UCSD-AML1 (cell line): ENCODE measurements around the gene CMTM6.
"Not testable (repeated sequence)": the region's sequence is repeated elsewhere in the genome, so short reads cannot be mapped to it uniquely, and the experiment has no call there.

ENCODE experiments used
- DNase-seq: peaks from one replicate; lab custom pipeline; 2025; ENCODE audit not compliant: unreplicated experiment; lab: John Stamatoyannopoulos, UW

Gene CMTM6

GRCh38 chr3:32500231-32500630 is 2.4 kb downstream of the CMTM6 start:
- DNase-seq: no peak

- DNase-seq: no peak
Measured at GRCh38 chr3:32499585-32499984, 3.1 kb downstream of the CMTM6 start.

GRCh38 chr3:32498992-32499391 is 3.7 kb downstream of the CMTM6 start:
- no peak for DNase-seq

GRCh38 chr3:32498252-32498651 is 4.4 kb downstream of the CMTM6 start:
- no peak for DNase-seq

- no peak for DNase-seq
Measured at GRCh38 chr3:32495609-32496008, 7.0 kb downstream of the CMTM6 start.

GRCh38 chr3:32495085-32495484 is 7.6 kb downstream of the CMTM6 start:
- no peak for DNase-seq

GRCh38 chr3:32493437-32494414 is 8.9 kb downstream of the CMTM6 start:
- DNase-seq: no peak

- no peak for DNase-seq
Measured at GRCh38 chr3:32492684-32493436, 9.8 kb downstream of the CMTM6 start.

GRCh38 chr3:32488474-32489008 is 14.1 kb downstream of the CMTM6 start:
- DNase-seq: no peak

- no peak for DNase-seq
Measured at GRCh38 chr3:32487781-32488473, 14.7 kb downstream of the CMTM6 start.

GRCh38 chr3:32484436-32484835 is 18.2 kb downstream of the CMTM6 start:
- no peak for DNase-seq

GRCh38 chr3:32483772-32484171 is 18.9 kb downstream of the CMTM6 start:
- no peak for DNase-seq

GRCh38 chr3:32482693-32483092 is 20.0 kb downstream of the CMTM6 start:
- no peak for DNase-seq

GRCh38 chr3:32481791-32482631 is 20.6 kb downstream of the CMTM6 start:
- no peak for DNase-seq

GRCh38 chr3:32480604-32481003 is 22.0 kb downstream of the CMTM6 start:
- no peak for DNase-seq

GRCh38 chr3:32474201-32474600 is 28.5 kb downstream of the CMTM6 start:
- DNase-seq: no peak

GRCh38 chr3:32472151-32472550 is 30.5 kb downstream of the CMTM6 start:
- not testable (repeated sequence) for DNase-seq

GRCh38 chr3:32471246-32471645 is 31.4 kb downstream of the CMTM6 start:
- no peak for DNase-seq

- no peak for DNase-seq
Measured at GRCh38 chr3:32470362-32470761, 32.3 kb downstream of the CMTM6 start.

GRCh38 chr3:32469151-32469874 is 33.3 kb downstream of the CMTM6 start:
- DNase-seq: no peak
